PFSK-1 (cell line): ENCODE data around the gene CEP97.

Source experiments
- SIN3A ChIP-seq: IDR thresholded peaks from 2 replicates; pipeline ENCODE4 v1.6.1; 2012; ENCODE audit warnings: mild to moderate bottlenecking, low read length, moderate library complexity, borderline replicate concordance; ENCODE audit not compliant: insufficient read depth
- TAF1 ChIP-seq: IDR thresholded peaks from 2 replicates; pipeline ENCODE4 v1.6.1; 2012; ENCODE audit warnings: low read length, control low read depth, borderline replicate concordance; ENCODE audit not compliant: insufficient read depth
- TF ChIP-seq, protein P1 (sequence below), 2 experiments: IDR thresholded peaks; 2 replicates each; pipeline versions ENCODE4 v1.6.1 to v1.8.0; 2011 to 2012; ENCODE audit warnings: low read depth in 2 of 2, low read length in 2 of 2, control low read depth in 1 of 2, inconsistent platforms in 1 of 2, mild to moderate bottlenecking in 1 of 2, moderate library complexity in 1 of 2; ENCODE audit not compliant: insufficient read depth in 1 of 2

DNA sequence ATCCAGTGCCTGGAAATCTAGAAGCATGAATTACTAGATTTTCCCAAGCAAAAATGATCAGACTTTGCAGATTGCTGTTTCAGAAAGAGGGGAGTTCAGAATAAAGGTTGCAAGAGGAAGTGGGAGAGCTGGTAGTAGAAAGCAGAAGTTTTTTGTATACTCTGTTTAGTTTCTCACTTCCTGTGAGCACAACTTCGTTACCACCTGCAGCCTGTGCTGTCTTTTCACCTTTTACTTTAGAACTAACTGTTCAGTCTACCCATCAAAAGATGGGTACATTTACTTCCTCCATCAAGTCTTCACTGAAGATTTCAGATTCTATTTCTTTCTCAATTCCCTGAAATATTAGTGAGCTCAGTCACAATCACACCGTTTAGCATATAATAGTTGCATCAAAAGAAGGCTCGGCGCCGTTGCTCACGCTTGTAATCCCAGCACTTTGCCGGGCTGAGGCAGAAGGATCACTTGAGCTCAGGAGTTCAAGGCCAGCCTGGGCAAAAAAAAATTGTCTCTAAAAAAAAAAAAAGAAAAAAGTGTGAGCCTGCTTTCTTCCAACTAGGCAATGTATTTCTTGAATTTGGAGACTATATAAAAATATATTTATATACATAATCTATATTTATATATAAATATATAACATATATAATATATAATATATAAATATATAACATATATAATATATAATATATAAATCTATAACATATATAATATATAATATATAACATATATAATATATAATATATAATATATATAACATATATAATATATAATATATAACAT is 1.8 kb upstream of the CEP97 start:
- TF ChIP-seq, protein P1, sequence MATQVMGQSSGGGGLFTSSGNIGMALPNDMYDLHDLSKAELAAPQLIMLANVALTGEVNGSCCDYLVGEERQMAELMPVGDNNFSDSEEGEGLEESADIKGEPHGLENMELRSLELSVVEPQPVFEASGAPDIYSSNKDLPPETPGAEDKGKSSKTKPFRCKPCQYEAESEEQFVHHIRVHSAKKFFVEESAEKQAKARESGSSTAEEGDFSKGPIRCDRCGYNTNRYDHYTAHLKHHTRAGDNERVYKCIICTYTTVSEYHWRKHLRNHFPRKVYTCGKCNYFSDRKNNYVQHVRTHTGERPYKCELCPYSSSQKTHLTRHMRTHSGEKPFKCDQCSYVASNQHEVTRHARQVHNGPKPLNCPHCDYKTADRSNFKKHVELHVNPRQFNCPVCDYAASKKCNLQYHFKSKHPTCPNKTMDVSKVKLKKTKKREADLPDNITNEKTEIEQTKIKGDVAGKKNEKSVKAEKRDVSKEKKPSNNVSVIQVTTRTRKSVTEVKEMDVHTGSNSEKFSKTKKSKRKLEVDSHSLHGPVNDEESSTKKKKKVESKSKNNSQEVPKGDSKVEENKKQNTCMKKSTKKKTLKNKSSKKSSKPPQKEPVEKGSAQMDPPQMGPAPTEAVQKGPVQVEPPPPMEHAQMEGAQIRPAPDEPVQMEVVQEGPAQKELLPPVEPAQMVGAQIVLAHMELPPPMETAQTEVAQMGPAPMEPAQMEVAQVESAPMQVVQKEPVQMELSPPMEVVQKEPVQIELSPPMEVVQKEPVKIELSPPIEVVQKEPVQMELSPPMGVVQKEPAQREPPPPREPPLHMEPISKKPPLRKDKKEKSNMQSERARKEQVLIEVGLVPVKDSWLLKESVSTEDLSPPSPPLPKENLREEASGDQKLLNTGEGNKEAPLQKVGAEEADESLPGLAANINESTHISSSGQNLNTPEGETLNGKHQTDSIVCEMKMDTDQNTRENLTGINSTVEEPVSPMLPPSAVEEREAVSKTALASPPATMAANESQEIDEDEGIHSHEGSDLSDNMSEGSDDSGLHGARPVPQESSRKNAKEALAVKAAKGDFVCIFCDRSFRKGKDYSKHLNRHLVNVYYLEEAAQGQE (IDR thresholded peaks at IDR 0.05; ENCODE audit: insufficient read depth in 1 of 2, low read depth in 2 of 2, low read length in 2 of 2) = no peak
- TF ChIP-seq TAF1 (no peak), SIN3A (no peak)
